Stimulated activated CD4-positive, alpha-beta T cell treated with anti-CD3 and anti-CD28 coated beads, TNF-alpha, amount 100 ng/mL, for 24 hours (primary cell): ENCODE measurements around the gene RPUSD3.

Source experiments
- DNase-seq, 3 experiments: peaks; one replicate each; pipeline ENCODE4 v3.0.0-alpha.2; 2020; ENCODE audit warnings: low read depth in 3 of 3

RPUSD3 gene

GRCh38 chr3:9806688-9807589, 36.9 kb downstream of the RPUSD3 start:
- no peak for DNase-seq

DNA sequence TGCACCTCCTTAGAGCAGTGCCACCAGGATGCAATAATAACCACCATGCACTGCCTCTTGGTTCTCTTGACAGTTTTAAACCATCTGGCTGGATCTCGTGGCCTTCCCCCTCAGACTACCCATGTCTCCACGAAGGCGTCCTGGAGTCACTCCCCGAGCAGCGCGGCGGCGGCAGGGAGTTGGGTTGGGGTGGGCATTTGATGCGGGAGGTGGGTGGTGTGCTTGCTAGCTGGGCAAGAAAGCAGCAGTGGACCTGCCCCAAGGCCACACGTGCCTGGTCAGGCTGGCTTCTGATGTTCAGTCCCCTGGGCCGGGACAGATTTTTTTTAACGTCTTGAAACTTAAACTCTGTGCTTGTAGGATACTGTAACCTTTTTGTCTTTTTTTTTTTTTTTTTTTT, 37.7 kb downstream of the RPUSD3 start:
- no peak for DNase-seq

DNA sequence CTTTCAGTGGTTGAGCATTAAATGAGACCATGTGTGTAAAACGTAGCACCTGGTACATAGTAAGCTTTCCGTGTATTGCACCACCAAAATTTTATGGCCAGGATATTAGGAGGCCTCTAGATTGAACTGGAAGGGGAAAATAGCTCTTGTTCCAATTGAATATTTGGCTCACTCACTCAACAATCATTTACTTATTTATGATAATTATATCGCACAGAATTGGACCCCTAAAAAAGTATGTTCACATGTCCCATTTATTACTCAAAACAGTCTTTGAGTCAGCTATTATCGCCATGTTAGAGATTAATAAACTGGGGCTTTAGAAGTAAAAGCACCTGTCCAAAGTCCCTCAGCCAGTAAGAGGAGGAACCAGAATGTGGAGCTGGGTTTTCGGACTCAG, 38.8 kb downstream of the RPUSD3 start:
- no peak for DNase-seq

GRCh38 chr3:9803494-9803893, 40.3 kb downstream of the RPUSD3 start:
- DNase-seq = no peak

DNA sequence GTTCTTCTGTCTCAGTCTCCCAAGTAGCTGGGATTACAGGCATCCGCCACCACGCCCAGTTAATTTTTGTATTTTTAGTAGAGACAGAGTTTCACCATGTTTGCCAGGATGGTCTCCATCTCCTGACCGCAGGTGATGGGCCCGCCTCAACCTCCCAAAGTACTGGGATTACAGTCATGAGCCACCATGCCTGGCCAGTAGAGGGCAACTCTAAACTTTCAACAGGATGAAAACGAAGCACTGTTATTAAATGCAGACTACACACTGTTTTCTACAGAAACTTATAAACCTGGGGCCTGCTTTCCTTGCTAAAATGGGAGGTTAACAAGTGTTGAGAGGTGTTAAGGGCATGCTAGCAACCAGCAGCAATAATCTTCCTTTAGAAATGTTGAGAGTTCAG, 43.3 kb downstream of the RPUSD3 start:
- DNase-seq = no peak

GRCh38 chr3:9797196-9797945, 46.4 kb downstream of the RPUSD3 start:
- no peak for DNase-seq

DNA sequence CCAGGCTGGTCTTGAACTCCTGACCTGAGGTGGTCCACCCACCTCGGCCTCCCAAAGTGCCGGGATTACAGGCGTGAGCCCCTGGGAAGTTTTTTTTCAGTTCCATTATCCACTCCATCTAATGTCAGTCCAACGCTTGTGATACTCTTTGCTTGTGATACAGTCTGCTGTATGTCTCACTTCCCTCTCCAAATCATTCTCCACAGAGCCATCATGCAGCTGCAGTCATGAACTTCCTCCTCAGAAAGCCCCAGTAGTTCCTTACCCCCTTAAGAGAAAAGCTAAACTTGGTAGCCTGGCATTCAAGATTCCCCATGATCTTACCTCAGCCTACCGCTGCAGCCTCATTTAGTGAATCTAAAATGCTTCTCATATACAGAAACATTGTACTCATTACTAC, 48.6 kb downstream of the RPUSD3 start:
- DNase-seq = no peak

DNA sequence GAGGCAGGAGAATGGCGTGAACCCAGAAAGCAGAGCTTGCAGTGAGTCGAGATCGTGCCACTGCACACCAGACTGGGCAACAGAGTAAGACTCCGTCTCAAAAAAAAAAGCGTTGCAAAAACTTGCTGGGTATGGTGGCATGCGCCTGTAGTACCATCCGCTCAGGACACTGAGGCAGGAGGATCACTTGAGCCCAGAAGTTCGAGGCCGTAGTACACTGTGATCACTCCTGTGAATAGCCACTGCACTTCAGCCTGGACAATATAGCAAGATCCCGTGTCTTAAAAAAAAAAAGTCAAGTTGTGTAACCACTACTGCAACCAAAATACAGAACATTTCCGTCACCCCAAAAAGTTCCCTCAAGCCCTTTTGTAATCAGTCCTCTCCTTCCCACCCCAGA, 49.4 kb downstream of the RPUSD3 start:
- DNase-seq = no peak

GRCh38 chr3:9793161-9793781, 50.5 kb downstream of the RPUSD3 start:
- DNase-seq = no peak

- peak; percentile 77 to 91 (median 84) for DNase-seq
These were observed 51.2 kb downstream of the RPUSD3 start, which contains the start of the genes ARPC4 and TADA3 for GRCh38 chr3:9792405-9793160. ARPC4 (plus strand) TSS chr3:9793082; CDS start chr3:9793122, 40 bp downstream. TADA3 (minus strand) TSS chr3:9792473; CDS start chr3:9791466, 1,007 bp downstream.

DNA sequence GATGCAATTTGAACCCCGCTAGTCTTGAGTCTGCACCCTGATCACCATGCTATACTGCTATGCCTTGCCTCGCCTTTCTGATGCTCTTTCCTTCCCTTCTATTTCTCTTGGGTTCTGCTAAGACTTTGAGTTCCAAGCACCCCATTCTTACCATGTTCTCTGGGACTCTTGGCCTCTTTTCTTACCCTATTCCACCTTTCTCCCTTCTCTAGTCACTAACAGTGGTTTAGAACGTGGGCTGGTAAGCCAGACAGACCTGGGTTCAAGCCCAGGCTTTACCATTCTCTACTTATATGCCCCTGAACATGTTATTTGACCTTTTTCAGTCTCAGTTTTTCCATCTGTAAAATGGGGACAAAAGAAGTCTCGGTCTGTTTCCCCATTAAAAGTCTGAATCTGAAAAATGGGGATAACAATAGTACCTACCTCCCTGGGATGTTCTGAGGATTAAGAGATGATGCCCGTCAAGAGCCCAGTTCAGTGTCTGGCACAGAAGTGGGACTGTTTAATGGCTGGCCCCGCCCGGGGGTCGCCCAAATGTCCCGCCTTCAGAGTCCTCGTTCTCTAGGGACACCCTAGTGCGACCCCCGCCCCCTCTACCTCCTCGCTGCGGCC, 51.9 kb downstream of the RPUSD3 start:
- DNase-seq = no peak

GRCh38 chr3:9791127-9791526, 52.7 kb downstream of the RPUSD3 start:
- DNase-seq = no peak
